HG02973 (cell line): ENCODE results near the gene CERT1.
"Not testable (repeated sequence)": the region's sequence is repeated elsewhere in the genome, so short reads cannot be mapped to it uniquely, and the experiment has no call there.

Experiments used
- ATAC-seq: cut with Tn5 transposase; IDR thresholded peaks from one replicate; pipeline ENCODE4 v1.9.1; 2021; ENCODE audit warnings: moderate library complexity; ENCODE audit not compliant: unreplicated experiment

The CERT1 gene

DNA sequence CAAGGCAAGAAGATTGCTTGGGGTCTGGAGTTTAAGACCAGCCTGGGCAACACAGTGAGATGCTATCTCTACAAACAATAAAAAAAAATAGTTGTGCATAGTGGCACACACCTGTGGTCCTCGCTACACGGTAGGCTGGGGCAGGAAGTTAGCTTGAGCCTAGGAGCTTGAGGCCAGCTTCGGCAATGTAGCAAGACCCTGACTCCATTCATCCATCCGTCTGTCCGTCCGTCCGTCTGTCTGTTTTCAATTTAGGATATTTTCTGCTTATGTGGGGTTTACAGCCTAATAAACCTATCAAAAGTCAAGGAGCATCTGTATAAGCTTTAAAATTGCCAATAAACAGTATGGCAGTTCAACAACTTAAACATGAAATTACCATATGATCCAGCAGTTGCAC is 154.7 kb downstream of the CERT1 start:
- no peak for ATAC-seq

DNA sequence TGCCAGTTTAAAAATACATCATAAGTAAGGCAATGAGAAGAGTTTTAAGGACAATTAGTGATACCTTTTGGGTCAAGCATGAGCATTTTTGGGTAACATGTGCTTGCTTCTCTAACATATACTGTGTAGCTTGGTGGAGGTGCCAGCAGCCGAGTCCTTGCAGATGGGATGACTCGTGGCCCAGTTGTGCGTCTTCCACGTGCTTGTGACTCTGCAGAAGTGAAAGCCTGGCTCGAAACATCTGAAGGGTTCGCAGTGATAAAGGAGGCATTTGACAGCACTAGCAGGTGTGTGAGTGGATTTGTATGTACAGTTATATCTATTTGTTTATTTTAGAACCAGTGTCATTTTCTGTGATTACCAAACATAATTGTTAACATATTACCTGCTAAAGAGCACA is 156.2 kb downstream of the CERT1 start:
- no peak for ATAC-seq

DNA sequence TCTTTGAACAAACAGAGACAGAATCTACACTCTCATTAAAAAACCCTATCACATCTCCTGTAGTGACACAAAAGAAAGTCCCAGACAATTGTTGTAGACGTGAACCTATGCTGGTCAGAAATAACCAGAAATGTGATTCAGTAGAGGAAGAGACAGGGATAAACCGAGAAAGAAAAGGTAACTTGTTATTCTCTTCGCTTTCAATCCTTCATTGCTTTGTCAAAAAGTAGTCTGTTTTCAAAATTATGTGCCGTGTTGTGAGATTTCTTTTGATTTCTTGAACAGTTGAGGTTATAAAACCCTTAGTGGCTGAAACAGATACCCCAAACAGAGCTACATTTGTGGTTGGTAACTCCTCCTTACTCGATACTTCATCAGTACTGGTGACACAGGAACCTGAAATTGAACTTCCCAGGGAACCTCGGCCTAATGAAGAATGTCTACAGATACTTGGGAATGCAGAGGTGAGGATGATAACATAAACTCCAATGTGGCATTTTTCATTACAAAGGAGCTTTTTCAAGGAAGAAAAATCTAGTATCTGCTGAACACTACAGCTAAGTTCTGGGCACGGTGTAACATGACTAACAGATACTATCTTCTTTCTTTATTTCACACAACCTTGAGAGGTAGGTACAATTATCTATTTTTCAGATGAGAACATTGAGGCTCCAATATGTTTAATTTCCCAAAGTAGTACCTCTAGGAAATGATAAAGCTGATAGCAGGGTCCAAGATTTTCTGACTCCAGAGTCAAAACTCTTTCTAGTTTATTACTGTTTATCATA is 160.1 kb downstream of the CERT1 start:
- no peak for ATAC-seq

DNA sequence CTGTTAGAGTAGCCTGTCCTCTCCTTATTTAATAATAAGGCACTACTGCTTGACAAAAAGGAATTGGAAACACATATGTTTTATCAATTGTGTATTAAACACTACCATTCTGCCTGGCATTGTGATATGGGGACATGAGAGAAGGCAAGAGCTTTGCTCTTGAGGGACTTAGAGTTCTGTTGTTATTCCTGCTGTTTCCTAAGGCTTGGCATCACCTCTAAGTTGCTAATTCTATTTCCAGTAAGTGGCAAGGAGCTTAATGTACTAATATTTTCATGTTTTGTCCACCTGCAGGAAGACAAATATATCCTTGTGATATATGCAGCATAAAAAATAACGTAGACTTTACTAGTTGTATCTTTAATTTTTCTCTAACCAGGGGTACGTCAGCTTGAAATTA is 161.8 kb downstream of the CERT1 start:
- ATAC-seq, result no peak

DNA sequence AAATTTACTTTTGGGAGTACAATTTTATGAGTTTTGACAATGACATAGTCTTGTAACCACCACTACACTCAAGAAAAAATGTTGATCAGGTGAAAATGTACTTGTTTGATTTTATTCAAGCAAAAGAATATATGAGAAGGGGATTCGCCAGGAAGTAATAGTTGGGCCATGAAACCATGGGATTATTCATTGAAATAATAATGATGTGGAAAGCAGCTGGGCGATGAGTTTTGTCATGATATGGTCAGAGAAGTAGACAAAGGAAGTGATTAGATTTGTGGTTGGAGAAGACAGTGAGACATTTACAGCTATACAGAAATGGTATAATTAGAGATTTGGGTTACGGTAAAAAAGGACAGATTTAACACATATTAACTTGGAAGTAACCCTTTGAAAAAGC is 163.2 kb downstream of the CERT1 start:
- ATAC-seq, result no peak

DNA sequence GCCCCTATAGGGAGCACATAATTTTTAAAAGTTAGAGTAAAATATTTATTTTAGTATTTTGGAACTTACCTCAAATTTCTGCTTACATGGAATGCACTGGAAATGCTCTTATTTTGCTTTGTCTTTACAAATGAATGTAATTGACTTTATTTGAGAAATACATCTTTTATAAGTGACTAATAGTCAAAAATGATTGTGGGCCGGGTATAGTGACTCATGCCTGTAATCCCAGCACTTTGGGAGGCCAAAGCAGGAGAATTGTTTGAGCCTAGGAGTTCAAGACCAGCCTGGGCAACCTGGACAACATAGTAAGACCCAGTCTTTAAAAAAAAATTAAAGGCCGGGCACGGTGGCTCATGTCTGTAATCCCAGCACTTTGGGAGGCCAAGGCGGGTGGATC is 168.6 kb downstream of the CERT1 start:
- no peak for ATAC-seq

DNA sequence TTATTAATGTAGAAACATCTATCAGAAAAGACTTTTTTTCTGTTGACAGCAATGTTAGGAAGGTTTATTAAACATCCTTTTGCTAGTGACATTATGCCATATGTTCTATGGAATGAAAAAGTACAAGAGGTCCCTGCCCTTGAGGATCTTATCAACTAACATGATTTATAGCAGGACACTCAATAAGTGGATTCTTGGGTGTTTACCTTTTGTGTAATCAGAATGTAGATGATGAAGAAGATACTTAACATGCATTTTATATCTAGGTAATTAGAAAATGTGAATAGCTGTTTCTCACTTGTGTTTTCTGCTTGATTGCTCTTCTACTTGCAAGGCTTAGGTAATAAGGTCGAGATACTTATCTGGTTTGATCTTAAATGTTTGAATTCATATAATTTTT is 169.5 kb downstream of the CERT1 start:
- ATAC-seq, result no peak

DNA sequence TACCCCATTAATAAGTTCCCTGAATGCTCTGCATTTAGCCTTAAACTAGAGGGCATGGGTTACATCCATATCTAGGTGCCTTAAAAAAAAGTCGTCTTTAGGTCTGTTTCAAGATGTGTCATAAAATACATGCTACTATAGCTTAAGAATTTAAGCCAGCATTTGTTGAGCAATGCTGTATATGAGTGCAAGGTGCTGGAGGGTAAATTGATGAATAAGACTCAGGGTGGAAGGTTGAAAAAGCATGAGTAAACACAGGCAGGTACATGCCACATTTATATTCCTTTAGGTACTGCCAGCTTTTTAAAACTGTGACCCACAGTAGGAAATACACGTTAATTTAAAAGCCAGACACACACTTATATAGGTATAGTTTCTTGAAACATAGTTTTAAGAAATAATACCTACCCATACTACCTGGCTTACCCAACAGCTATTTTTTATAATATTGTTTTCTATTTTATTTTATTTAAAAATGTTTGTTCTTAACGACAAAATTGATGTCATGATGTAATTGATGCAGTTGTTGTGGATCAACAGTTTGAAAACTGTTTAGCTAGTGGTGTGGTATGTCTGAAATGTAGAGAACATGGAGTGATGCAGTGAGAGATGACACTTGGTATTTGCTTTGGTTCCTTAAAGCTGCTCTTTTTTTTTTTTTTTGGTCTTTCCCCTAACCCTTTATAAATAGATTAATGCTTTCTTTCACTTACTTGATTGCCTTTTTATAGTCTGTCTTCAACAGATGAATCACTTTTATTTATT is 170.5 kb downstream of the CERT1 start:
- no peak for ATAC-seq

DNA sequence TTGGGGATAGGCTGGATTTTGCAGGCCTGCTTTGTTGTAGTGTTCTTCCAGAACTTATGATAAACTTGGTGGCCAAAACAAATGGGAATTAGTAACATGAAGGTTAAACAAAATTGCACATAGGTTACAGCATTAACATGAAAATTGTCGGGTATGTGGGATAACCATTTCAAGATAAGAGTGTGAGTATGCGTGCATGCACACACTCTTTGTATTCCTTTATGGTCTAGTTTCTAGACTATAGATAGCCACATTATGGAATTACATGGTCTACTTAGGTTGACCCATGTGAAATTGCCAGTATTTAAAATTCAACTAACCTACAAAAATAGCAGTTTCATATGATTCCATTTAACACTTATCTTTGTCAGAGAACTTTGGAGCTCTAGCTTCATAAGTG is 173.0 kb downstream of the CERT1 start:
- no peak for ATAC-seq

DNA sequence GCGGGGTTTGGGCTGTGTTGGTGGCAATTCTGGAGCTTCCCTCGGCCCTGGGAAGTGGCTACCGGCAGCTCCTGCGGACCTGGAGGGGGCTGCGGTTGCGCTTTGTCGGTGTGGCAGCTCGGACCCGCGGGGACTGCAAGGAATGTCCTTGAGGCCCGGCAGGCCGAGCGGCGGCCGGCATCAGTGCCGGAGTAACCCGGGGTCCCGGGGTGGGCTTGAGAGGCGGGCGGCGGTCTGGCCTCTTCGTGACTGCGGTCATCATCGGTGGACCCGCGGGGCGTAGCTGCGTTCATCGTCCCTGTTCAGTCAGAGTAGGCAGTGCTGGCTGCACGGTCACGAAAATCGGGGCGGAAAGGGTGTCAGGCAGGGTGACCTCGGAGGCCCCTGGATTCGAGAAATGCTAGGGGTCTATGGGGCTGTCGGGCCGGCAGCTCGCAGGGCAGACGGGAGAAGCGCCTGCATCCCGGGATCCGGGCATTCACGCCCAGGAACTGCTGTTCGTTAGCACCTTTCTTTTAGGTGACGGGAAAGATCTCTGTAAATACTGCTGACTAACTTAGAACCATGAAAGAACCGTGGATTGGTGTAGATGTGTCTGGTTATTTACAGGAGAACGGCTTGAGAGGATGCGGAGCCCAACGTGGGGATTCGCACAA is 173.9 kb downstream of the CERT1 start:
- ATAC-seq, result peak; percentile 5

DNA sequence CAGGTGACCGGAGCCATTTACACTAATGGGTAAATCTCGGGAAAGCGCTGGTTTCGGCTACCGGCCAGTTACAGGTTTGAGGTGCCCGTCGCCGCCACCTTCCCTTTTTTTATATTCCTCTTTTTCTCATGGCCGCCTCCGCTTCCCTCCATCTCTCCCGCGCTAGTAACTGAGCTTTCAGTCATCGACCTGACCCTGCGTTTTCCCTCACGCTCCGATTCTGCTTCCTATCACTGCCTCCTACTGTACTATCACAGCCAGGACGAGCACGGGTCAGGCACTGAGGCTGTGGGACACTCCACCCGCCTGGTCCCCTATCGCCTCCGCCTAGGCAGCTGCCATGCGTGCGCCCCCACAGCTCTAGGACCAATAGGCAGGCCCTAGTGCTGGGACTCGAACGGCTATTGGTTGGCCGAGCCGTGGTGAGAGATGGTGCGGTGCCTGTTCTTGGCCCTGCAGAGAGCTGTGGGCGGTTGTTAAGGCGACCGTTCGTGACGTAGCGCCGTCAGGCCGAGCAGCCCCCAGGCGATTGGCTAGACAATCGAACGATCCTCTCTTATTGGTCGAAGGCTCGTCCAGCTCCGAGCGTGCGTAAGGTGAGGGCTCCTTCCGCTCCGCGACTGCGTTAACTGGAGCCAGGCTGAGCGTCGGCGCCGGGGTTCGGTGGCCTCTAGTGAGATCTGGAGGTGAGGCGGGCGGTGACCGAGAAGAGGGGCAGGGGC is 174.7 kb downstream of the CERT1 start, which contains the start of gene HMGCR:
HMGCR (plus strand) TSS at position 606 of the 722 bp plus-strand sequence. CDS start 5,386 bp downstream, outside the sequence.
- ATAC-seq, result peak; percentile 98

DNA sequence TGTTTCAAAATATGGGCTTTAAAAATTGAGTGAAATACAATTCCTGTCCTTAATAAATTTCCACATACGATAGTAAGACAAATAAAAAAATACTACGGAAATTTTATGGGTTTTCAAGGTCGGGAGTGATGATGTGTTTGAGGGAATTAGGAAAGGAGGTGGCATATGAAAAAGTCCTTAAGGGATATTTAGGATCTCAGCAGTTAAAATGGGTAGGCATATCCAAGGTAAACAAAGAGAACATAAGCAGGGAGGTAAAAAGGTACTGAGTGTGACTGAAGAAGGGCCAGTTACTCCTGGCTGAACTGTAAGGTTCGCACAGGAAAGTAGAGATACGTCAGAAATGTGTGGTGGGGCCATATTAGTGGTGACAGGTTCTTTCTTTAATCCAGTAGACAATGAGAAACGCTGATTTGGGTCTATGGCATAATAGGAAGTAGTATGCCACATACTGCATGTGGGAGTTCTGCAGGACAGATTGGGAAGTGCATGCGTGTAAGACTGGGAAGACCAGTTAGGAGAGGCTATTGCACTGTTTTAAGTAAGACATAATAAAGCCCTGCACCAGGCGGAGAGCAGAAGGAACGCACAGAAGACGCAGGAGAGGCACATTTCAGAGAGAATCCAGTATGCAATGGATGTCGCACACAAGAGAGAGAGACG is 175.3 kb downstream of the CERT1 start:
- no peak for ATAC-seq

DNA sequence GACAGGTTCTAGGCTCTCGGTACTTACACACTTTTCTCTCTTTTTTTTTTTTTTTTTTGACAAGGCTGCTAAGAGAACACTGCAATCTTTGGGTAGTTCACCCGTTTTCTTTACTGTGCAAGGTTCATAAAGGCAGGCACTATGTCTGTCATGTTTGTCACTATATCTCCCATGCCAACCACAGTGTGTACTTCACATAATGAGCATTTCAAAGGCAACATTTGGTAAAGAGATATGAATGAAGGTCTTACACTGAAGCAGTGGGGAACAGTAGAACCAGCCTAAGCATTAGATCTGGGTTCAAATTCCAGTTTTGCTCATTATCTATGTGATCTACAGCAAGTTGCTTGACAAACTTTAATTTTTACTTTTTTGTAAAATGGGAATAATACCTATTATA is 175.9 kb downstream of the CERT1 start:
- no peak for ATAC-seq

DNA sequence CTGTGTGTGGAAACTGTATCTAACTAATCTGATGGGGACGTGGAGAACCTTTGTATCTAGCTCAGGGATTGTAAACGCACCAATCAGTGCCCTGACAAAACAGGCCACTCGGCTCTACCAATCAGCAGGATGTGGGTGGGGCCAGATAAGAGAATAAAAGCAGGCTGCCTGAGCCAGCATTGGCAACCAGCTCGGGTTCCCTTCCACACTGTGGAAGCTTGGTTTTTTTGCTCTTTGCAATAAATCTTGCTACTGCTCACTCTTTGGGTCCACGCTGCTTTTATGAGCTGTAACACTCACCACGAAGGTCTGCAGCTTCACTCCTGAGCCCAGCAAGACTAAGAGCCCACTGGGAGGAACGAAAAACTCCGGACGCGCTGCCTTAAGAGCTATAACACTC is 177.0 kb downstream of the CERT1 start:
- ATAC-seq, result not testable (repeated sequence)

DNA sequence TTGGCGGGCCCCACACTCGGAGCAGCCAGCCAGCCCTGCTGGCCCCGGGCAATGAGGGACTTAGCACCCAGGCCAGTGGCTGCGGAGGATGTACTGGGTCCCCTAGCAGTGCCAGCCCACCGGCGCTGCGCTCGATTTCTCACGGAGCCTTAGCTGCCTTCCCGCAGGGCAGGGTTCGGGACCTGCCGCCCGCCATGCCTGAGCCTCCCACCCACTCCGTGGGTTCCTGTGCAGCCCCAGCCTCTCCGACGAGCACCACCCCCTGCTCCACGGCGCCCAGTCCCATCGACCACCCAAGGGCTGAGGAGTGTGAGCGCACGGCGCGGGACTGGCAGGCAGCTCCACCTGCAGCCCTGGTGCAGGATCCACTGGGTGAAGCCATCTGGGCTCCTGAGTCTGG is 177.7 kb downstream of the CERT1 start:
- not testable (repeated sequence) for ATAC-seq

DNA sequence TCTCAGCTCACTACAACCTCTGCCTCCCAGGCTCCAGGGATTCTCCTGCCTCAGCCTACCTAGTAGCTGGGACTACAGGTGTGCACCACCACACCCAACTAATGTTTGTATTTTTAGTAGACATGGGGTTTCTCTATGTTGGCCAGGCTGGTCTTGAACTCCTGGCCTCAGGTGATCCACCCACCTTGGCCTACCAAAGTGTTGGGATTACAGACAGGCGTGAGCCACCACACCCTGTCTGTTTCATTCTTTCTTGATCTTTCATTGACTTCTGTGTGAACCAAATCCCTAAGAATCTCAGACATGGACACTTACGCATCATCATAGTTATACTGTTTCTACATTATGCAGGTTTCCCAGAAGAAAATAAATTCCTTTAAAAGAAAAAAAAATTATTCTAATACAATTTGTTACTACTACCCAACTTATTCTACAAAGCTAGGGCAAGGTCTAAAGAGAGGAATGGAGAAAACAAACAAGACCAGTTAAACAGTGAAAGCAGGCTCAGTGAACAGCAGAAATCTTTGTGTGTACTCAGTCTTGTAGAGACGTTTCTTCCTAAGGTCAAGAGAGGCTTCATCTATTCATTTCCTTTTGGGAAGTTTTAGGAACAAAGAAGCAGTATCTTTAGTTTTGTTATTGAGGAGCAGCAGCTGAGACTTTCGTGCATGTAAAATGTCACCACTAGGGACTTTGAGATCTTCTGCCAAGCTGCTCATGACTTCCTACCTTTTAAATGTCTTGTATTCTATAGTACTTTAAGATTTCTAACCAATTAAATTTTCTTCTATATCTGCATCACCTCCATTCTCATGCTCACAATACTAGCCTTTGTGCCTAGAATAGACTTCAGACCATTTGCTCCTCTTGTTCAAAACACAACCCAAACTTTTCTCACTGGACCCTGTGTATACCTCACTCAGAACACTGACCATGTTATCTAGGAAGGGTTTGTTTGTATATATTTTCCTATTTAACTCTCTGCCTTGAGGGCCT is 180.0 kb downstream of the CERT1 start:
- no peak for ATAC-seq

DNA sequence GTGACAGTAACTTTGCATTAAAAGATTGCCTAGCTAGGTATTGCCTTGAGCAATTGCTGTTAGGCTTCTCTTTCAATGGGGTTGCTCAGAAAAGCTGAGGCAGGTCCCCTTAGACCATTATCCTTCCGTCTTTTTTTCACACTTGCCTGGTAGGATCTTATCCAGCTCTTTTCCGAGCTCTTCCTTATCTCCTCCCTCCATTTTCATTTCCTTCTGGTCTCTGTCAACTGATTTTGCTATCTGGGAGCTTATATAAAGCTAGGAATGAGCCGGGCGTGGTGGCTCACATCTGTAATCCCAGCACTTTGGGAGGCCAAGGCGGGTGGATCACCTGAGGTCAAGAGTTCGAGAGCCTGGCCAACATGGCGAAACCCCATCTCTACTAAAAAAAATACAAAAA is 181.0 kb downstream of the CERT1 start:
- ATAC-seq, result no peak
